ENCODE measurements around the gene PTCD3. TPM values are rescaled to one million over a fixed set of nuclear protein-coding genes. Genes with fewer than 3 reads are reported as not detected.
A peak's percentile ranks its signal among the peaks of the same experiment; 100 is the strongest.

Gene PTCD3
- total RNA-seq, 1 experiment from 2014 or later = 93.9 TPM

GRCh38 chr2:86066915-86067314 is 39.1 kb upstream of the PTCD3 start:
- H3K9me3 ChIP-seq (ENCODE audit: control insufficient read depth, insufficient read depth, low read depth, low read length) = no peaks in the 10 kb centered on the region
- TF ChIP-seq SIN3A (IDR thresholded peaks at IDR 0.05; ENCODE audit: borderline replicate concordance, insufficient read depth, low read depth, low read length) = no peak
- no peak for TF ChIP-seq CTCF (IDR thresholded peaks at IDR 0.05)
- TF ChIP-seq POLR2AphosphoS5 (IDR thresholded peaks at IDR 0.05; ENCODE audit: low read depth, low read length) = no peak
- TF ChIP-seq TCF7L2 (IDR thresholded peaks at IDR 0.05; ENCODE audit: low read depth, low read length) = no peak
- TF ChIP-seq REST (IDR thresholded peaks at IDR 0.05; ENCODE audit: insufficient read depth in 1 of 2, low read depth in 2 of 2, low read length in 1 of 2) = no peak
- H3K4me1 ChIP-seq (ENCODE audit: control insufficient read depth, insufficient read depth, low read length) = no peaks in the 10 kb centered on the region
- no peak overlapping the region for H3K4me3 ChIP-seq (ENCODE audit: low read depth in 2 of 2, low read length in 2 of 2)
- no peak overlapping the region for H3K27ac ChIP-seq (ENCODE audit: low read length)
- POLR2A ChIA-PET = no interaction called here
- no peaks in the 10 kb centered on the region for H3K27me3 ChIP-seq (ENCODE audit: control insufficient read depth, insufficient read depth, low read length)
- intact Hi-C loops (cut with micrococcal nuclease; ENCODE audit: unreplicated experiment) = loop anchor here (10.0 kb wide), 1 partner anchor 182 kb away; the partner anchor contains the start of gene ST3GAL5
- BruUV-seq (replicated peaks) = no TSS peak
- CTCF ChIA-PET = no interaction called here
- DNase-seq (ENCODE audit: low read depth, low spot score) (no peak), ATAC-seq (no peak)
- in situ Hi-C loops (cut with HindIII; ENCODE audit: low pct_unique_long_range_greater_than_20kb, low sequenced_read_pairs) = no loop called here
- peaks cover 55% of the 10 kb centered on the region for H3K36me3 ChIP-seq (ENCODE audit: control insufficient read depth, insufficient read depth, low read length)

DNA sequence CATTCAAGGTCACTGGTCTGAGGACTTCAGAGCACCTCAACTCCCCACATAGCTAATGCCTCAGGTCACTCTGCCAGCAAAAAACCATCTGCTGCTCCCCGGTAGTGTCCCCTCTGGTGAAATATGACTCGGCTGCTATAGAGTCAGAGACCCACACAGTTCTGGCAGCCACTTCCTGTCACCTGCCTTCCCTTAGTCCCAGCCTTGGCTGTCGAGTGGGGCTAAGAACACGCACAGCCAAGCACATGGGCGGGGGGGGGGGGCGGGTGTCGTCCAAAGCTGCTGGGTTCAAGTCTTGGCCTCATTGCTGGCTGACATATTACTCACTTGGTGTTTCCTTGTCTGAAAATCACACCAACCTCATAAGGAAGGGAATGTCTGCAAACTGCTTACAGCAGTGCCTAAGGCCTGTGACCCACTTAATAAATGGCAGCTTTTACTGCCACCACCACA is 37.9 kb upstream of the PTCD3 start:
- POLR2A ChIA-PET = no interaction called here
- Histone ChIP-seq H3K27me3 (ENCODE audit: control insufficient read depth, insufficient read depth, low read length) (no peaks in the 10 kb centered on the region), H3K4me1 (ENCODE audit: control insufficient read depth, insufficient read depth, low read length) (no peaks in the 10 kb centered on the region), H3K9me3 (ENCODE audit: control insufficient read depth, insufficient read depth, low read depth, low read length) (no peaks in the 10 kb centered on the region), H3K27ac (ENCODE audit: low read length) (no peak overlapping the region), H3K4me3 (ENCODE audit: low read depth in 2 of 2, low read length in 2 of 2) (no peak overlapping the region), H3K36me3 (ENCODE audit: control insufficient read depth, insufficient read depth, low read length) (peaks cover 59% of the 10 kb centered on the region)
- TF ChIP-seq REST (IDR thresholded peaks at IDR 0.05; ENCODE audit: insufficient read depth in 1 of 2, low read depth in 2 of 2, low read length in 1 of 2) (no peak), CTCF (IDR thresholded peaks at IDR 0.05) (no peak), POLR2AphosphoS5 (IDR thresholded peaks at IDR 0.05; ENCODE audit: low read depth, low read length) (no peak), TCF7L2 (IDR thresholded peaks at IDR 0.05; ENCODE audit: low read depth, low read length) (no peak), SIN3A (IDR thresholded peaks at IDR 0.05; ENCODE audit: borderline replicate concordance, insufficient read depth, low read depth, low read length) (no peak)
- ATAC-seq = 0 out of 2 replicates have a peak, but pooled peaks have one; percentile 49
- no peak for DNase-seq (ENCODE audit: low read depth, low spot score)
- no TSS peak for BruUV-seq (replicated peaks)
- CTCF ChIA-PET = no interaction called here
- in situ Hi-C loops (cut with HindIII; ENCODE audit: low pct_unique_long_range_greater_than_20kb, low sequenced_read_pairs) (no loop called here), intact Hi-C loops (cut with micrococcal nuclease; ENCODE audit: unreplicated experiment) (loop anchor here (10.0 kb wide), 1 partner anchor 183 kb away; the partner anchor contains the start of gene ST3GAL5)
